SK-N-SH (cell line): ENCODE results near the gene LRRC10B. TPM values are rescaled to one million over a fixed set of nuclear protein-coding genes. Genes with fewer than 3 reads are reported as not detected.

ENCODE experiments used
- CTCF ChIA-PET: fragments of 300-600, 350-600 bp; formaldehyde crosslinking; extraction: SDS; loops from one replicate; lab custom pipeline; 2021; lab: Yijun Ruan, JAX
- POLR2A ChIA-PET: fragments of 350-600 bp; sonication (Branson Sonifier 250); formaldehyde crosslinking; extraction: SDS; loops from one replicate; lab custom pipeline; 2020; ENCODE audit warnings: antibody characterized with exemption, inconsistent platforms; lab: Yijun Ruan, JAX
- DNase-seq: peaks from one replicate; pipeline ENCODE4 v3.0.0; 2012
- H2AFZ ChIP-seq: fragments of 200-600 bp; sonication (generic); 2 replicates; pipeline ENCODE4 v1.8.1; 2016; ENCODE audit warnings: antibody characterized with exemption, mild to moderate bottlenecking, low read depth
- H3F3A ChIP-seq: fragments of 200-600 bp; sonication (generic); replicated peaks from 2 replicates; pipeline ENCODE3; 2016; ENCODE audit warnings: antibody characterized with exemption, mild to moderate bottlenecking; ENCODE audit not compliant: insufficient read depth
- H3K27ac ChIP-seq, 2 experiments: fragments of 200-500 bp in 1 of 2; fragments of 200-600 bp in 1 of 2; sonication (Bioruptor generic) in 1 of 2; sonication (generic), shearing (Covaris generic) in 1 of 2; 2 replicates each; pipeline versions ENCODE4 v1.5.1 to v1.6.1; 2014 to 2016; ENCODE audit warnings: low read depth in 2 of 2, inconsistent platforms in 1 of 2, low read length in 1 of 2, mild to moderate bottlenecking in 1 of 2, mixed read lengths in 1 of 2
- H3K27me3 ChIP-seq: fragments of 200-600 bp; sonication (generic), shearing (Covaris generic); 2 replicates; pipeline ENCODE4 v1.6.1; 2016; ENCODE audit warnings: mixed run types; ENCODE audit not compliant: insufficient read depth
- H3K36me3 ChIP-seq, 2 experiments: fragments of 200-500 bp in 1 of 2; fragments of 200-600 bp in 1 of 2; sonication (Bioruptor generic) in 1 of 2; sonication (generic) in 1 of 2; replicated peaks in 1 of 2; 2 replicates each; pipeline versions ENCODE3 to v1.5.1; 2014 to 2016; ENCODE audit warnings: low read length in 1 of 2, mild to moderate bottlenecking in 1 of 2; ENCODE audit not compliant: insufficient read depth in 2 of 2, control insufficient read depth in 1 of 2
- H3K4me1 ChIP-seq, 2 experiments: fragments of 200-500 bp in 1 of 2; fragments of 200-600 bp in 1 of 2; sonication (Bioruptor generic) in 1 of 2; sonication (generic), shearing (Covaris generic) in 1 of 2; 2 replicates each; pipeline versions ENCODE4 v1.5.1 to v1.6.1; 2014 to 2016; ENCODE audit warnings: low read depth in 1 of 2, low read length in 1 of 2, mixed run types in 1 of 2; ENCODE audit not compliant: insufficient read depth in 2 of 2, control insufficient read depth in 1 of 2
- H3K4me2 ChIP-seq: fragments of 200-600 bp; sonication (generic), shearing (Covaris generic); 2 replicates; pipeline ENCODE4 v1.6.1; 2017; ENCODE audit warnings: mixed run types
- H3K4me3 ChIP-seq, 2 experiments: fragments of 200-500 bp in 1 of 2; fragments of 200-600 bp in 1 of 2; sonication (Bioruptor generic) in 1 of 2; sonication (generic), shearing (Covaris generic) in 1 of 2; 2 replicates each; pipeline versions ENCODE4 v1.5.1 to v1.8.1; 2014 to 2016; ENCODE audit warnings: low read depth in 2 of 2, inconsistent platforms in 1 of 2, low read length in 1 of 2, mild to moderate bottlenecking in 1 of 2, mixed read lengths in 1 of 2, moderate library complexity in 1 of 2
- H3K79me2 ChIP-seq: fragments of 200-600 bp; sonication (generic); 2 replicates; pipeline ENCODE4 v1.8.1; 2017; ENCODE audit warnings: mild to moderate bottlenecking; ENCODE audit not compliant: insufficient read depth
- H3K9ac ChIP-seq: fragments of 200-600 bp; sonication (generic); 2 replicates; pipeline ENCODE4 v1.6.1; 2017; ENCODE audit warnings: mixed run types
- H3K9me2 ChIP-seq: fragments of 200-600 bp; sonication (generic); 2 replicates; pipeline ENCODE4 v1.6.1; 2017; ENCODE audit warnings: mixed run types
- H3K9me3 ChIP-seq: fragments of 200-600 bp; sonication (generic); 2 replicates; pipeline ENCODE4 v1.6.1; 2017; ENCODE audit warnings: mixed run types, mild to moderate bottlenecking, moderate library complexity
- H4K20me1 ChIP-seq: fragments of 200-600 bp; sonication (generic); 2 replicates; pipeline ENCODE4 v1.6.1; 2017; ENCODE audit warnings: mild to moderate bottlenecking, mixed run types; ENCODE audit not compliant: insufficient read depth
- CHD2 ChIP-seq: fragments of 150-350 bp; IDR thresholded peaks from 2 replicates; pipeline ENCODE4 v1.6.1; 2018; ENCODE audit warnings: low read length; ENCODE audit not compliant: partially characterized antibody
- CTCF ChIP-seq: fragments of 200-600 bp; sonication (generic); IDR thresholded peaks from 2 replicates; pipeline ENCODE4 v1.6.1; 2017; ENCODE audit warnings: antibody characterized with exemption, mild to moderate bottlenecking, moderate library complexity
- EP300 ChIP-seq, 2 experiments: IDR thresholded peaks; 2 replicates each; pipeline versions ENCODE4 v1.4.0 to v1.6.1; 2012; ENCODE audit warnings: borderline replicate concordance in 1 of 2, low read depth in 1 of 2, low read length in 1 of 2
- GABPA ChIP-seq: IDR thresholded peaks from 2 replicates; pipeline ENCODE4 v1.4.0; 2012; ENCODE audit warnings: low read depth, mild to moderate bottlenecking
- NFIC ChIP-seq: IDR thresholded peaks from 2 replicates; pipeline ENCODE4 v1.4.0; 2012; ENCODE audit warnings: borderline replicate concordance
- NRF1 ChIP-seq: IDR thresholded peaks from 2 replicates; pipeline ENCODE4 v1.6.1; 2012; ENCODE audit warnings: low read depth, mild to moderate bottlenecking, low read length
- POLR2AphosphoS5 ChIP-seq: IDR thresholded peaks from 2 replicates; pipeline ENCODE4 v1.6.1; 2012; ENCODE audit warnings: low read depth, low read length
- RAD21 ChIP-seq: IDR thresholded peaks from 2 replicates; pipeline ENCODE4 v1.6.1; 2012; ENCODE audit warnings: mild to moderate bottlenecking, low read length
- RXRA ChIP-seq: IDR thresholded peaks from 2 replicates; pipeline ENCODE4 v1.4.0; 2012; ENCODE audit warnings: low read depth, mild to moderate bottlenecking, borderline replicate concordance
- SIN3A ChIP-seq: IDR thresholded peaks from 2 replicates; pipeline ENCODE4 v1.6.1; 2012; ENCODE audit warnings: low read depth, mild to moderate bottlenecking, low read length, moderate library complexity, borderline replicate concordance
- TAF1 ChIP-seq: IDR thresholded peaks from 2 replicates; pipeline ENCODE4 v1.6.1; 2012; ENCODE audit warnings: low read depth, mild to moderate bottlenecking, low read length, moderate library complexity, borderline replicate concordance
- TCF12 ChIP-seq: IDR thresholded peaks from 2 replicates; pipeline ENCODE4 v1.4.0; 2012
- USF1 ChIP-seq: IDR thresholded peaks from 2 replicates; pipeline ENCODE4 v1.4.0; 2012; ENCODE audit warnings: low read depth, borderline replicate concordance
- USF2 ChIP-seq: fragments of 150-350 bp; IDR thresholded peaks from 2 replicates; pipeline ENCODE4 v1.6.1; 2017; ENCODE audit warnings: antibody characterized with exemption, low read length, low read depth, borderline replicate concordance
- YY1 ChIP-seq: IDR thresholded peaks from 2 replicates; pipeline ENCODE4 v1.4.0; 2012; ENCODE audit warnings: low read depth, mild to moderate bottlenecking
- ZBTB33 ChIP-seq: IDR thresholded peaks from 2 replicates; pipeline ENCODE4 v1.4.0; 2012; ENCODE audit warnings: low read depth, borderline replicate concordance
- WGBS: methylation state at CpG from one replicate; pipeline ENCODE4 v1.1.6; 2017; ENCODE audit warnings: low lambda C conversion rate; 5-methylcytosine and 5-hydroxymethylcytosine counted together
- polyA plus RNA-seq, 3 experiments: library from polyadenylated mRNA; depleted of rRNA; stranded (reverse); fragments of >200 nt; gene quantifications; 2 replicates each; pipeline ENCODE4 v1.2.3, GENCODE V29; 2012
- TF ChIP-seq, protein P1 (sequence below): IDR thresholded peaks from 2 replicates; pipeline ENCODE4 v1.4.0; 2012; ENCODE audit warnings: low read depth

The LRRC10B gene
- polyA plus RNA-seq, 1 of the 3 experiments (the other 2 are of a cell fraction), result not detected

DNA sequence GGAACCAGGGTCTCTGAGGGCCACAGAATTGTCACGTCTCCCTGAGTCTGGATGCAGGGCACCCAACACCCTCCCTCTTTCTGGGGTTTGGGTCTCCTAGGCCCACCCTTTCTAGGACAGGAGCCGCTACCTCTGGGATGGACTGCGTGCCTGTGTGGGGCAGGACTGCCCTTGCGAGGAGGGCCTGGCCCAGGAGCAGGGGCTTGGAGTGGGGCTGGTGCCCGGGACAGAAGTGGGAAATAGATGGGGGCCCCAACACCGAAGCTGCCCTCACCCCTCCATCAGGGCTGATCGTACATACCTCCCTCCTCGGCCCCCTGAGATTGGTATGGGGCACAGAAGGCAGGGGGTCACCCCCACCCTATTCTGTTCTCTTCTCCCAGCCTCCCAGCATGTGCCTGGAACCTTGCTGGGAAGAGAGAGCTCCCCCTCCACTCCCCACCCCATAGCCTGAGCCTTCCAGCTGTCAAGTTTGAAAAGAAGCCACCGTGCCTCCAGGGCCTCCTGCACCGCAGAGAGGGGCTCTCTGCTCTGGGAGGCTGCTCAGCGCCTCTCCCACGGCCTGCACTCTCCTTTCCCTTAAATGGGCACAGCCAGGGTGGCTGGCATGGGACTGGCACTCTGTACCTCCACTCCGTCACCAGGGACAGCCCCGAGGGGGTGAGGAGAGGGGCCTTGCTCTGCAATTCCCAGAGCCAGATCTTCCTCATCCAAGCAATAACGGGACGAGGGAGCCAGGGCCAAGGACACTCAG, 1.8 kb downstream of the LRRC10B start:
- ChIA-PET POLR2A (no interaction called here), CTCF (interaction anchor here (1.0 to 33.4 kb wide), 12 partner anchors 10 to 219 kb away, joined by 3 to 670 read pairs (median 9); partner anchors contain the start of gene SYT7)
- Histone ChIP-seq H3K4me2 (no peak overlapping the region), H3K9me3 (no peaks in the 10 kb centered on the region), H3K9me2 (no peaks in the 10 kb centered on the region), H4K20me1 (no peaks in the 10 kb centered on the region), H3K4me3 (no peak overlapping the region), H3K4me1 (peaks cover 0 to 56% of the 10 kb centered on the region in 2 experiments; a peak in 3 of 4 replicates), H3K27ac (peak overlapping the region in 1 of 2 experiments; percentile 74; a peak in 1 of 4 replicates), H3K79me2 (no peaks in the 10 kb centered on the region), H3K27me3 (peaks cover 32% of the 10 kb centered on the region), H3K9ac (no peak overlapping the region), H3K36me3 (no peaks in the 10 kb centered on the region), H2AFZ (no peak overlapping the region), H3F3A (no peaks in the 10 kb centered on the region)
- 61% methylated on average over 13 of the region's 16 CpGs for WGBS
- DNase-seq, result no peak
- TF ChIP-seq NRF1, result no peak
- no peak for TF ChIP-seq NFIC

GRCh38 chr11:61510974-61511373, 2.4 kb downstream of the LRRC10B start:
- Histone ChIP-seq H3K9ac (no peak overlapping the region), H2AFZ (no peak overlapping the region), H3K4me1 (peaks cover 0 to 59% of the 10 kb centered on the region in 2 experiments; a peak in 3 of 4 replicates), H3K4me3 (no peak overlapping the region), H3K9me3 (no peaks in the 10 kb centered on the region), H4K20me1 (no peaks in the 10 kb centered on the region), H3F3A (no peaks in the 10 kb centered on the region), H3K9me2 (no peaks in the 10 kb centered on the region), H3K79me2 (no peaks in the 10 kb centered on the region), H3K27me3 (peaks cover 32% of the 10 kb centered on the region), H3K36me3 (no peaks in the 10 kb centered on the region), H3K4me2 (no peak overlapping the region), H3K27ac (peak overlapping the region in 1 of 2 experiments; percentile 74; a peak in 2 of 4 replicates)
- 83% methylated on average over 14 of the region's 14 CpGs for WGBS
- ChIA-PET CTCF (interaction anchor here (1.1 to 33.4 kb wide), 6 partner anchors 20 to 127 kb away, joined by 3 to 670 read pairs (median 188); partner anchors contain the start of gene SYT7), POLR2A (no interaction called here)
- no peak for DNase-seq
- TF ChIP-seq EP300 (IDR thresholded peaks at IDR 0.05; ENCODE audit: borderline replicate concordance in 1 of 2, low read depth in 1 of 2, low read length in 1 of 2), result no peak
- no peak for TF ChIP-seq USF2
- TF ChIP-seq TAF1, result no peak
- TF ChIP-seq NFIC, result no peak
- TF ChIP-seq USF1, result no peak
- no peak for TF ChIP-seq SIN3A
- no peak for TF ChIP-seq CTCF
- TF ChIP-seq RXRA, result no peak
- TF ChIP-seq GABPA, result no peak
- no peak for TF ChIP-seq RAD21
- TF ChIP-seq, protein P1, sequence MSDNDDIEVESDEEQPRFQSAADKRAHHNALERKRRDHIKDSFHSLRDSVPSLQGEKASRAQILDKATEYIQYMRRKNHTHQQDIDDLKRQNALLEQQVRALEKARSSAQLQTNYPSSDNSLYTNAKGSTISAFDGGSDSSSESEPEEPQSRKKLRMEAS, result no peak
- no peak for TF ChIP-seq YY1
- no peak for TF ChIP-seq POLR2AphosphoS5
- no peak for TF ChIP-seq TCF12
- TF ChIP-seq CHD2, result no peak
- no peak for TF ChIP-seq ZBTB33
